Spleen (tissue), 7 donors: Measurements from ENCODE around the gene MYLK.

ENCODE experiments used
- POLR2A ChIP-seq, 3 donors: fragments of 450-650 bp; IDR thresholded peaks; one replicate each; pipeline ENCODE4 v1.5.1; 2017; ENCODE audit warnings: antibody characterized with exemption in 3 of 3, mild to moderate bottlenecking in 1 of 3
- TF ChIP-seq, protein P1 (sequence below), 11 experiments: fragments of 200-600 bp in 7 of 11; fragments of 450-650 bp in 4 of 11; sonication (generic) in 4 of 11; IDR thresholded peaks in 8 of 11; conservative IDR thresholded peaks in 3 of 11; 1 replicate in 7 of 11; 2 replicates in 4 of 11; pipeline versions ENCODE4 v1.4.0 to v1.8.0; 2016 to 2021; ENCODE audit warnings: antibody characterized with exemption in 11 of 11, inconsistent platforms in 4 of 11, mild to moderate bottlenecking in 1 of 11
- donor health status: DM: no; HTN: no; CAD: no; lungs with moderate emphysema.
- donor health status: DM: no; HTN: no; CAD: no.
- donor health status: DM: no; HTN: no; CAD: no.

DNA sequence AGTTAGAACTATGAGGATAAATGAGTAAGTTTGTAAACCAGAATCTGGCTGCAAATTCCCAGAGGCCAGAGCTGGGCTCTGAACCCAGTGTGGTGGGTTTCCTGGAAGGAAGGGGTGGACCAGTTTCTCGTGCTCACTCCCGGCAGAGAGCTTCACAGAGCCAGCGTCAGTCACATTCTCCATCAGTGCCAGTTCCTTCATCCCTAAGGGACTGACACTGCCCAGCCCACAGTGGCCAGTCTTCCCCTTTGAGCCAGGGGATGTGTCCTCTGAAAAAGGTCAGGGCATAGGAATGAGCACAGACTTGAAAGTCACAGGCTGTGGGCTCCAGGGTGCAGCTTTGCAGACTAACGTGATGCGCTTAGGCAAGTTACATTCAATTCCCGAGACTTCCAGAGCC is 163.5 kb downstream of the MYLK start:
- TF ChIP-seq POLR2A (IDR thresholded peaks at IDR 0.05): no peak
- TF ChIP-seq, protein P1, sequence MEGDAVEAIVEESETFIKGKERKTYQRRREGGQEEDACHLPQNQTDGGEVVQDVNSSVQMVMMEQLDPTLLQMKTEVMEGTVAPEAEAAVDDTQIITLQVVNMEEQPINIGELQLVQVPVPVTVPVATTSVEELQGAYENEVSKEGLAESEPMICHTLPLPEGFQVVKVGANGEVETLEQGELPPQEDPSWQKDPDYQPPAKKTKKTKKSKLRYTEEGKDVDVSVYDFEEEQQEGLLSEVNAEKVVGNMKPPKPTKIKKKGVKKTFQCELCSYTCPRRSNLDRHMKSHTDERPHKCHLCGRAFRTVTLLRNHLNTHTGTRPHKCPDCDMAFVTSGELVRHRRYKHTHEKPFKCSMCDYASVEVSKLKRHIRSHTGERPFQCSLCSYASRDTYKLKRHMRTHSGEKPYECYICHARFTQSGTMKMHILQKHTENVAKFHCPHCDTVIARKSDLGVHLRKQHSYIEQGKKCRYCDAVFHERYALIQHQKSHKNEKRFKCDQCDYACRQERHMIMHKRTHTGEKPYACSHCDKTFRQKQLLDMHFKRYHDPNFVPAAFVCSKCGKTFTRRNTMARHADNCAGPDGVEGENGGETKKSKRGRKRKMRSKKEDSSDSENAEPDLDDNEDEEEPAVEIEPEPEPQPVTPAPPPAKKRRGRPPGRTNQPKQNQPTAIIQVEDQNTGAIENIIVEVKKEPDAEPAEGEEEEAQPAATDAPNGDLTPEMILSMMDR (IDR thresholded peaks at IDR 0.05 in 8 of 11, conservative IDR thresholded peaks at IDR 0.05 in 3 of 11): no peak
